ENCODE data around the gene SERPINE1.
"Not testable (repeated sequence)": the region's sequence is repeated elsewhere in the genome, so short reads cannot be mapped to it uniquely, and the experiment has no call there.

GRCh38 chr7:101132626-101133600 is 6.0 kb downstream of the SERPINE1 start:
- not testable (repeated sequence) for TF ChIP-seq EZH2 (conservative IDR thresholded peaks at IDR 0.05; ENCODE audit: low read depth, low read length); TCF12 (IDR thresholded peaks at IDR 0.05); TCF12 (CRISPR knock-in tag; IDR thresholded peaks at IDR 0.05); ZNF335 (CRISPR knock-in tag; IDR thresholded peaks at IDR 0.05); SP5 (CRISPR knock-in tag; IDR thresholded peaks at IDR 0.05; ENCODE audit: borderline replicate concordance, low read depth); ZNF598 (CRISPR knock-in tag; IDR thresholded peaks at IDR 0.05; ENCODE audit: borderline replicate concordance); ZNF660 (CRISPR knock-in tag; IDR thresholded peaks at IDR 0.05; ENCODE audit: borderline replicate concordance, low read depth); PRMT3 (CRISPR knock-in tag; IDR thresholded peaks at IDR 0.05; ENCODE audit: borderline replicate concordance, low read depth); CREM (IDR thresholded peaks at IDR 0.05); CREM (CRISPR knock-in tag; IDR thresholded peaks at IDR 0.05); NR2C2 (CRISPR knock-in tag; IDR thresholded peaks at IDR 0.05; ENCODE audit: borderline replicate concordance); AHDC1 (CRISPR knock-in tag; IDR thresholded peaks at IDR 0.05; ENCODE audit: borderline replicate concordance); ZBTB33 (CRISPR knock-in tag; IDR thresholded peaks at IDR 0.05); IKZF5 (CRISPR knock-in tag; IDR thresholded peaks at IDR 0.05); FOXA1 (IDR thresholded peaks at IDR 0.05); FOXA1 (CRISPR knock-in tag; IDR thresholded peaks at IDR 0.05)
- TF ChIP-seq KIAA2018 (CRISPR knock-in tag; IDR thresholded peaks at IDR 0.05; ENCODE audit: borderline replicate concordance), result 0 out of 2 replicates have a peak, but pooled peaks have one; percentile 46

Measured in HepG2 (cell line).